ENCODE data around the gene TRAF3. TPM values are rescaled to one million over a fixed set of nuclear protein-coding genes. Genes with fewer than 3 reads are reported as not detected.

The TRAF3 gene
- polyA plus RNA-seq, 1 of the 3 experiments (the other 2 are of a cell fraction): 17.9 TPM

DNA sequence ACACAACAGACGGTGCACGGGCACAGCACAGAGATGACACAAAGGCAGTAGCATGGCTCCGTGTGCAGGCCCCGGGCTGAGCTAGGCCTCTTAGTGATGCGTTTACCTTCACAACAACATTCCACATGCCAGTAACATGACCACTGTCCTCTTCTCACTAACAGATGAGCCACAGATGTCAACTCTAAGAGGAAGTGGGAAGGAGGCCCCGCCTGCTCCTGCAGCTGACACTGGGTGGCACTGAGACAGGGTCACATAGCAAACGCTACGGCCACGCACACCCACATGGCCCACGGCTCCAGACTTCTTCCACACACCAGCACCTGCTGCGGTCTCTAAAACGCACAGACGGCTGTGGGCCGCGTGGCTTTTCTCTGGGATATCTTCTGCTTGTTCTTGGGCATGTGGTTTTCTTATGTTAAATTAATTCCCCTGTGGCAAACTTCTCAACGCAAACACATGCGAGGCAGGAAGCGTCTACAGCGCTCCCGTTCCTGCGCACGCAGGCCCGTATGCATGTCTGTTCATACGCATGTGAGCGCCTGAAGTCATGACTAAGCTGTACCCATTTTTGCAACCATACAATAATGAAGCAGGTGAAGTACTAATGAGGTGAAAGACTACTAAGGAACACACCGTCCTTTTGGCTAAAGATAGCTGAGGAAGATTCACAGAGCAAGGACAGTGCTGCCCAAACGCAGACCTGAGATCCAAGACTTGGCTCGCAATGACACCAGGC, 172.0 kb downstream of the TRAF3 start:
- Histone ChIP-seq H3K4me1 (ENCODE audit: control insufficient read depth in 1 of 2, insufficient read depth in 2 of 2, low read depth in 1 of 2, low read length in 1 of 2) (peaks cover 0 to 3% of the 10 kb centered on the region in 2 experiments; a peak in 1 of 4 replicates), H2AFZ (ENCODE audit: low read depth) (no peak overlapping the region), H3K9ac (no peak overlapping the region), H3K9me3 (no peaks in the 10 kb centered on the region), H3K27ac (ENCODE audit: low read depth in 2 of 2, low read length in 1 of 2) (no peak overlapping the region), H4K20me1 (ENCODE audit: insufficient read depth) (no peaks in the 10 kb centered on the region), H3K36me3 (replicated peaks in 1 of 2; ENCODE audit: control insufficient read depth in 1 of 2, insufficient read depth in 2 of 2, low read length in 1 of 2) (peaks cover 46 to 88% of the 10 kb centered on the region in 2 experiments), H3K4me2 (no peak overlapping the region), H3K4me3 (ENCODE audit: low read depth in 2 of 2, low read length in 1 of 2) (no peak overlapping the region), H3F3A (replicated peaks; ENCODE audit: insufficient read depth) (no peaks in the 10 kb centered on the region), H3K27me3 (ENCODE audit: insufficient read depth) (no peaks in the 10 kb centered on the region), H3K79me2 (ENCODE audit: insufficient read depth) (no peaks in the 10 kb centered on the region), H3K9me2 (no peaks in the 10 kb centered on the region)
- ChIA-PET CTCF (interaction anchor here (1.6 kb wide), 1 partner anchor 8 kb away, joined by 3 read pairs; no protein-coding TSS in a partner anchor), POLR2A (no interaction called here)
- TF ChIP-seq, protein P1, sequence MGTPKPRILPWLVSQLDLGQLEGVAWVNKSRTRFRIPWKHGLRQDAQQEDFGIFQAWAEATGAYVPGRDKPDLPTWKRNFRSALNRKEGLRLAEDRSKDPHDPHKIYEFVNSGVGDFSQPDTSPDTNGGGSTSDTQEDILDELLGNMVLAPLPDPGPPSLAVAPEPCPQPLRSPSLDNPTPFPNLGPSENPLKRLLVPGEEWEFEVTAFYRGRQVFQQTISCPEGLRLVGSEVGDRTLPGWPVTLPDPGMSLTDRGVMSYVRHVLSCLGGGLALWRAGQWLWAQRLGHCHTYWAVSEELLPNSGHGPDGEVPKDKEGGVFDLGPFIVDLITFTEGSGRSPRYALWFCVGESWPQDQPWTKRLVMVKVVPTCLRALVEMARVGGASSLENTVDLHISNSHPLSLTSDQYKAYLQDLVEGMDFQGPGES (IDR thresholded peaks at IDR 0.05; ENCODE audit: low read depth, low read length): no peak
- TF ChIP-seq, protein P2, sequence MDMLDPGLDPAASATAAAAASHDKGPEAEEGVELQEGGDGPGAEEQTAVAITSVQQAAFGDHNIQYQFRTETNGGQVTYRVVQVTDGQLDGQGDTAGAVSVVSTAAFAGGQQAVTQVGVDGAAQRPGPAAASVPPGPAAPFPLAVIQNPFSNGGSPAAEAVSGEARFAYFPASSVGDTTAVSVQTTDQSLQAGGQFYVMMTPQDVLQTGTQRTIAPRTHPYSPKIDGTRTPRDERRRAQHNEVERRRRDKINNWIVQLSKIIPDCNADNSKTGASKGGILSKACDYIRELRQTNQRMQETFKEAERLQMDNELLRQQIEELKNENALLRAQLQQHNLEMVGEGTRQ (IDR thresholded peaks at IDR 0.05; ENCODE audit: borderline replicate concordance, low read depth, low read length): no peak
- TF ChIP-seq RFX5 (IDR thresholded peaks at IDR 0.05; ENCODE audit: low read length) (no peak), RAD21 (IDR thresholded peaks at IDR 0.05; ENCODE audit: low read length) (no peak), NRF1 (IDR thresholded peaks at IDR 0.05; ENCODE audit: low read depth, low read length) (no peak), FOXJ3 (CRISPR knock-in tag; IDR thresholded peaks at IDR 0.05) (no peak), EZH2phosphoT487 (IDR thresholded peaks at IDR 0.05; ENCODE audit: borderline replicate concordance, low read depth) (no peak), EP300 (IDR thresholded peaks at IDR 0.05; ENCODE audit: borderline replicate concordance in 1 of 2, low read depth in 1 of 2, low read length in 1 of 2) (no peak), YY1 (IDR thresholded peaks at IDR 0.05; ENCODE audit: low read depth) (no peak), GABPA (IDR thresholded peaks at IDR 0.05; ENCODE audit: low read depth) (no peak), TCF12 (IDR thresholded peaks at IDR 0.05) (no peak)
- TF ChIP-seq, protein P3, sequence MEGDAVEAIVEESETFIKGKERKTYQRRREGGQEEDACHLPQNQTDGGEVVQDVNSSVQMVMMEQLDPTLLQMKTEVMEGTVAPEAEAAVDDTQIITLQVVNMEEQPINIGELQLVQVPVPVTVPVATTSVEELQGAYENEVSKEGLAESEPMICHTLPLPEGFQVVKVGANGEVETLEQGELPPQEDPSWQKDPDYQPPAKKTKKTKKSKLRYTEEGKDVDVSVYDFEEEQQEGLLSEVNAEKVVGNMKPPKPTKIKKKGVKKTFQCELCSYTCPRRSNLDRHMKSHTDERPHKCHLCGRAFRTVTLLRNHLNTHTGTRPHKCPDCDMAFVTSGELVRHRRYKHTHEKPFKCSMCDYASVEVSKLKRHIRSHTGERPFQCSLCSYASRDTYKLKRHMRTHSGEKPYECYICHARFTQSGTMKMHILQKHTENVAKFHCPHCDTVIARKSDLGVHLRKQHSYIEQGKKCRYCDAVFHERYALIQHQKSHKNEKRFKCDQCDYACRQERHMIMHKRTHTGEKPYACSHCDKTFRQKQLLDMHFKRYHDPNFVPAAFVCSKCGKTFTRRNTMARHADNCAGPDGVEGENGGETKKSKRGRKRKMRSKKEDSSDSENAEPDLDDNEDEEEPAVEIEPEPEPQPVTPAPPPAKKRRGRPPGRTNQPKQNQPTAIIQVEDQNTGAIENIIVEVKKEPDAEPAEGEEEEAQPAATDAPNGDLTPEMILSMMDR (IDR thresholded peaks at IDR 0.05): no peak
- TF ChIP-seq, protein P4, sequence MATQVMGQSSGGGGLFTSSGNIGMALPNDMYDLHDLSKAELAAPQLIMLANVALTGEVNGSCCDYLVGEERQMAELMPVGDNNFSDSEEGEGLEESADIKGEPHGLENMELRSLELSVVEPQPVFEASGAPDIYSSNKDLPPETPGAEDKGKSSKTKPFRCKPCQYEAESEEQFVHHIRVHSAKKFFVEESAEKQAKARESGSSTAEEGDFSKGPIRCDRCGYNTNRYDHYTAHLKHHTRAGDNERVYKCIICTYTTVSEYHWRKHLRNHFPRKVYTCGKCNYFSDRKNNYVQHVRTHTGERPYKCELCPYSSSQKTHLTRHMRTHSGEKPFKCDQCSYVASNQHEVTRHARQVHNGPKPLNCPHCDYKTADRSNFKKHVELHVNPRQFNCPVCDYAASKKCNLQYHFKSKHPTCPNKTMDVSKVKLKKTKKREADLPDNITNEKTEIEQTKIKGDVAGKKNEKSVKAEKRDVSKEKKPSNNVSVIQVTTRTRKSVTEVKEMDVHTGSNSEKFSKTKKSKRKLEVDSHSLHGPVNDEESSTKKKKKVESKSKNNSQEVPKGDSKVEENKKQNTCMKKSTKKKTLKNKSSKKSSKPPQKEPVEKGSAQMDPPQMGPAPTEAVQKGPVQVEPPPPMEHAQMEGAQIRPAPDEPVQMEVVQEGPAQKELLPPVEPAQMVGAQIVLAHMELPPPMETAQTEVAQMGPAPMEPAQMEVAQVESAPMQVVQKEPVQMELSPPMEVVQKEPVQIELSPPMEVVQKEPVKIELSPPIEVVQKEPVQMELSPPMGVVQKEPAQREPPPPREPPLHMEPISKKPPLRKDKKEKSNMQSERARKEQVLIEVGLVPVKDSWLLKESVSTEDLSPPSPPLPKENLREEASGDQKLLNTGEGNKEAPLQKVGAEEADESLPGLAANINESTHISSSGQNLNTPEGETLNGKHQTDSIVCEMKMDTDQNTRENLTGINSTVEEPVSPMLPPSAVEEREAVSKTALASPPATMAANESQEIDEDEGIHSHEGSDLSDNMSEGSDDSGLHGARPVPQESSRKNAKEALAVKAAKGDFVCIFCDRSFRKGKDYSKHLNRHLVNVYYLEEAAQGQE (IDR thresholded peaks at IDR 0.05; ENCODE audit: low read depth, low read length): no peak
- TF ChIP-seq, protein P5, sequence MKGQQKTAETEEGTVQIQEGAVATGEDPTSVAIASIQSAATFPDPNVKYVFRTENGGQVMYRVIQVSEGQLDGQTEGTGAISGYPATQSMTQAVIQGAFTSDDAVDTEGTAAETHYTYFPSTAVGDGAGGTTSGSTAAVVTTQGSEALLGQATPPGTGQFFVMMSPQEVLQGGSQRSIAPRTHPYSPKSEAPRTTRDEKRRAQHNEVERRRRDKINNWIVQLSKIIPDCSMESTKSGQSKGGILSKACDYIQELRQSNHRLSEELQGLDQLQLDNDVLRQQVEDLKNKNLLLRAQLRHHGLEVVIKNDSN (IDR thresholded peaks at IDR 0.05; ENCODE audit: borderline replicate concordance, low read depth): no peak
- DNase-seq: no peak
- WGBS (ENCODE audit: low lambda C conversion rate): 94% methylated on average over 25 of the region's 28 CpGs

Data from SK-N-SH (cell line).